IPS-18c (cell line): ENCODE results near the gene PARD6B.
"Not testable (repeated sequence)": the region's sequence is repeated elsewhere in the genome, so short reads cannot be mapped to it uniquely, and the experiment has no call there.

ENCODE experiments used
- H3K4me3 ChIP-seq: 2 replicates; pipeline ENCODE4 v1.7.0; 2013; ENCODE audit warnings: low read depth, mild to moderate bottlenecking, low read length, moderate library complexity; ENCODE audit not compliant: insufficient read depth
- H3K9me3 ChIP-seq: one replicate; pipeline ENCODE4 v1.6.1; 2013; ENCODE audit warnings: mild to moderate bottlenecking, low read length, moderate library complexity; ENCODE audit not compliant: control insufficient read depth, insufficient read depth

PARD6B gene

GRCh38 chr20:50756447-50756846 lies 25.1 kb downstream of the PARD6B start:
- no peak overlapping the region for H3K4me3 ChIP-seq
- H3K9me3 ChIP-seq, result no peaks in the 10 kb centered on the region

GRCh38 chr20:50758469-50758868 lies 27.1 kb downstream of the PARD6B start:
- Histone ChIP-seq H3K9me3 (no peaks in the 10 kb centered on the region), H3K4me3 (no peak overlapping the region)

GRCh38 chr20:50758992-50759391 lies 27.6 kb downstream of the PARD6B start:
- no peaks in the 10 kb centered on the region for H3K9me3 ChIP-seq

GRCh38 chr20:50759678-50760077 lies 28.3 kb downstream of the PARD6B start:
- H3K9me3 ChIP-seq, result no peaks in the 10 kb centered on the region

More at GRCh38 chr20:50758992-50759391, 27.6 kb downstream of the PARD6B start:
- H3K4me3 ChIP-seq, result no peak overlapping the region

GRCh38 chr20:50762045-50762422 lies 30.7 kb downstream of the PARD6B start:
- H3K9me3 ChIP-seq, result no peaks in the 10 kb centered on the region
- no peak overlapping the region for H3K4me3 ChIP-seq

More at GRCh38 chr20:50759678-50760077, 28.3 kb downstream of the PARD6B start:
- no peak overlapping the region for H3K4me3 ChIP-seq

GRCh38 chr20:50762435-50763220 lies 31.2 kb downstream of the PARD6B start:
- no peak overlapping the region for H3K4me3 ChIP-seq

GRCh38 chr20:50763550-50764458 lies 32.4 kb downstream of the PARD6B start:
- not testable (repeated sequence) for H3K4me3 ChIP-seq, H3K9me3 ChIP-seq

More at GRCh38 chr20:50762435-50763220, 31.2 kb downstream of the PARD6B start:
- H3K9me3 ChIP-seq, result no peaks in the 10 kb centered on the region

- H3K9me3 ChIP-seq, result not testable (repeated sequence)
These were observed 33.9 kb downstream of the PARD6B start for GRCh38 chr20:50765251-50765650.

GRCh38 chr20:50765674-50766073 lies 34.3 kb downstream of the PARD6B start:
- H3K9me3 ChIP-seq, result no peaks in the 10 kb centered on the region
- H3K4me3 ChIP-seq, result no peak overlapping the region

More at GRCh38 chr20:50765251-50765650, 33.9 kb downstream of the PARD6B start:
- H3K4me3 ChIP-seq, result not testable (repeated sequence)

GRCh38 chr20:50766955-50767809 lies 35.8 kb downstream of the PARD6B start:
- not testable (repeated sequence) for H3K9me3 ChIP-seq, H3K4me3 ChIP-seq

GRCh38 chr20:50768991-50769390 lies 37.6 kb downstream of the PARD6B start:
- not testable (repeated sequence) for H3K4me3 ChIP-seq, H3K9me3 ChIP-seq

- not testable (repeated sequence) for H3K4me3 ChIP-seq, H3K9me3 ChIP-seq
These were observed 38.2 kb downstream of the PARD6B start for GRCh38 chr20:50769551-50770085.

- H3K4me3 ChIP-seq, H3K9me3 ChIP-seq: not testable (repeated sequence)
These were observed 40.2 kb downstream of the PARD6B start for GRCh38 chr20:50771419-50772080.

GRCh38 chr20:50772420-50773185 lies 41.2 kb downstream of the PARD6B start:
- Histone ChIP-seq H3K4me3 (no peak overlapping the region), H3K9me3 (no peaks in the 10 kb centered on the region)

- H3K4me3 ChIP-seq, result no peak overlapping the region
These were observed 43.1 kb downstream of the PARD6B start for GRCh38 chr20:50774515-50774914.

More at GRCh38 chr20:50774515-50774914, 43.1 kb downstream of the PARD6B start:
- no peaks in the 10 kb centered on the region for H3K9me3 ChIP-seq
